ENCODE measurements around the gene GPX8.

DNA sequence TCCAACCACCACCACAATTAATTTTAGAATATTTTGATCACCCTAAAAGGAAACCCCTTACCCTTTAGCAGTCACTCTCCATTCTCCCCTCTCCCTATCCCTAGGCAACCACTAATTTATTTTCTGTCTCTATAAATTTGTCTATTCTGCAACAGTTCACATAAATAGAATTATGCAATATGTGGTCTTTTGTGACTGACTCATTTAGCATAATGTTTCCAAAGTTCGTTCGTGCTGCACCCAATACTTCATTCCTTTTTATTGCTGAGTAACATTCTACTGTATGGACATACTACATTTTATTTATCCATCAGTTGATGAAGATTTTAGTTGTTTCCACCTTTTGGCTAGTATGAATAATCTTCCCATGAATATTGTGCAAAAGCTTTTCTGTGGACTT is 31.2 kb downstream of the GPX8 start:
- TF ChIP-seq, protein P1, sequence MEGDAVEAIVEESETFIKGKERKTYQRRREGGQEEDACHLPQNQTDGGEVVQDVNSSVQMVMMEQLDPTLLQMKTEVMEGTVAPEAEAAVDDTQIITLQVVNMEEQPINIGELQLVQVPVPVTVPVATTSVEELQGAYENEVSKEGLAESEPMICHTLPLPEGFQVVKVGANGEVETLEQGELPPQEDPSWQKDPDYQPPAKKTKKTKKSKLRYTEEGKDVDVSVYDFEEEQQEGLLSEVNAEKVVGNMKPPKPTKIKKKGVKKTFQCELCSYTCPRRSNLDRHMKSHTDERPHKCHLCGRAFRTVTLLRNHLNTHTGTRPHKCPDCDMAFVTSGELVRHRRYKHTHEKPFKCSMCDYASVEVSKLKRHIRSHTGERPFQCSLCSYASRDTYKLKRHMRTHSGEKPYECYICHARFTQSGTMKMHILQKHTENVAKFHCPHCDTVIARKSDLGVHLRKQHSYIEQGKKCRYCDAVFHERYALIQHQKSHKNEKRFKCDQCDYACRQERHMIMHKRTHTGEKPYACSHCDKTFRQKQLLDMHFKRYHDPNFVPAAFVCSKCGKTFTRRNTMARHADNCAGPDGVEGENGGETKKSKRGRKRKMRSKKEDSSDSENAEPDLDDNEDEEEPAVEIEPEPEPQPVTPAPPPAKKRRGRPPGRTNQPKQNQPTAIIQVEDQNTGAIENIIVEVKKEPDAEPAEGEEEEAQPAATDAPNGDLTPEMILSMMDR (conservative IDR thresholded peaks at IDR 0.05 in 1 of 2, IDR thresholded peaks at IDR 0.05 in 1 of 2; ENCODE audit: extremely low read depth in 1 of 2, insufficient read depth in 1 of 2, low read depth in 1 of 2, low read length in 2 of 2): no peak
- TF ChIP-seq EZH2 (IDR thresholded peaks at IDR 0.05; ENCODE audit: borderline replicate concordance, low read length): no peak
